GM18867 (cell line): ENCODE data around the gene MEAF6.

Experiments
- ATAC-seq: cut with Tn5 transposase; IDR thresholded peaks from one replicate; pipeline ENCODE4 v1.9.1; 2021; ENCODE audit warnings: mild to moderate bottlenecking, moderate library complexity; ENCODE audit not compliant: unreplicated experiment

Gene MEAF6

GRCh38 chr1:37446874-37447273, 67.7 kb downstream of the MEAF6 start:
- no peak for ATAC-seq

DNA sequence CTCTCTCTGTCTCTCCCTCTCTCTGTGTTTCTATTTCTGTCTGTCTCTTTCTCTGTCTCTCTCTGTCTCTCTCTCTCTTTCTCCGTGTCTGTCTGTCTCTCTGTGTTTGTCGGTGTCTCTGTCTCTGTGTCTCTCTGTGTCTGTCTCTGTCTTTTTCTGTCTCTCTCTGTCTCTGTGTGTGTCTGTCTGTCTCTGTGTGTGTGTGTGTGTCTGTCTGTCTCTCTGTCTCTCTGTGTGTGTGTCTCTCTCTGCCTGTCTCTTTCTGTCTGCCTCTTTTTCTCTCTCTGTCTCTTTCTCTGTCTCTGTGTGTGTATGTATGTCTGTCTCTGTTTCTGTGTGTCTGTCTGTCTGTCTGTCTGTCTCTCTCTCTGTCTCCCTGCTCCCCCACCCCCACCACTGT, 71.9 kb downstream of the MEAF6 start:
- no peak for ATAC-seq
